ENCODE data around the gene ZNF407.
A peak's percentile ranks its signal among the peaks of the same experiment; 100 is the strongest.

Gene ZNF407

GRCh38 chr18:75112186-75113096 lies 514.8 kb downstream of the ZNF407 start:
- Histone ChIP-seq H3K4me3 (no peak overlapping the region), H3K27ac (no peak overlapping the region)
- peak; percentile 33 for DNase-seq (ENCODE audit: low spot score)
- TF ChIP-seq CTCF (IDR thresholded peaks at IDR 0.05), result no peak

DNA sequence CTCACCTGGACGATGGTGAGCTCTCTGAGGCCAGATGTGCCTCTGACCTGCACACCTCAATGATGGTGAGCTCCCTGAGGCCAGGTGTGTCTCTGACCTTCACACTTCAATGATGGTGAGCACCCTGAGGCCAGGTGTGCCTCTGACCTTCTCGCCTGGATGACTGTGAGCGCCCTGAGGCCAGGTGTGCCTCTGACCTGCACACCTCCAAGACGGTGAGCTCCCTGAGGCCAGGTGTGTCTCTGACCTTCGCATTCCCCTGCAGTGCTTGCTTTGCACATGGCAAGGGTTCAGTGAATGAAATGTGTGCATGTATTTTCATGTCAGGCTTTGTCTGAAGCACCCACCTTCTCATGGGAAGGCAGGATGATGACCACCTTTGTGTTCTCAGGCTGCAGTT lies 515.8 kb downstream of the ZNF407 start:
- TF ChIP-seq CTCF (IDR thresholded peaks at IDR 0.05), result no peak

DNA sequence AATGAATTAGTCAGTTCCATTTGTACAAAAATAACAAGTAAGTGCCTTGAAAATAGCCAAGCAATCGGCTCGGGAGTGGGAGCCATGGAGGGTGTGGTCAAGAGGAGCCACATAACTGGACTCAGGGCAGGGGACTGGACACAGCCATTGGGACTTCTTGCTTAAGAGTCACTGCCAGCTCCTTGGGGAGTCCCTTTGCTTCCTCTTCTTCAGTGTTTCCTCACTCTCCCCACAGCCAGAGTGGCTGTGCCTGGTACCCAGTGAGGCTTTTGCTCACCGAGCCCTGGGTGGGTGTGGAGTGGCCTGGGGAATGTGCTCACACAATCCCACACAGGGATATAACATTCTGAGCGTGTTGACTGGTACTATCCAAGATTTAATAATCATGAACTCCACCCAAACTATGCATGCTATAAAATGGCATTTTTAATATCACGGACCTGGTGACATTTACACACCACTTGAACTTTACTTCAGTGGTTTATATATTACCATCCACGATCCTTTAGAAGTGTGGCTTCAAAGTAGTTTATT lies 516.6 kb downstream of the ZNF407 start:
- H3K27ac ChIP-seq, result no peak overlapping the region
- no peak for TF ChIP-seq CTCF (IDR thresholded peaks at IDR 0.05)
- no peak overlapping the region for H3K4me3 ChIP-seq

More for the DNA sequence above, 515.8 kb downstream of the ZNF407 start:
- DNase-seq (ENCODE audit: low spot score), result peak; percentile 52
- H3K27ac ChIP-seq, result no peak overlapping the region
- H3K4me3 ChIP-seq, result no peak overlapping the region

More for the DNA sequence above, 516.6 kb downstream of the ZNF407 start:
- DNase-seq (ENCODE audit: low spot score), result peak; percentile 57

Measured in coronary artery (tissue), 2 donors.